A673 (cell line): Measurements from ENCODE around the gene GALNT10.

ENCODE experiments used
- EZH2 ChIP-seq: fragments of 200-600 bp; sonication (generic); IDR thresholded peaks from 2 replicates; pipeline ENCODE4 v1.6.1; 2017; ENCODE audit warnings: borderline replicate concordance, low read depth, mild to moderate bottlenecking, mixed read lengths, antibody characterized with exemption, low read length; ENCODE audit not compliant: poor library complexity, severe bottlenecking
- TF ChIP-seq, protein P1 (sequence below): fragments of 300-800, 200-600 bp; sonication (generic); conservative IDR thresholded peaks from 2 replicates; pipeline ENCODE4 v1.5.1; 2017; ENCODE audit warnings: low read depth, mild to moderate bottlenecking, antibody characterized with exemption, low read length, moderate library complexity, mixed read lengths

DNA sequence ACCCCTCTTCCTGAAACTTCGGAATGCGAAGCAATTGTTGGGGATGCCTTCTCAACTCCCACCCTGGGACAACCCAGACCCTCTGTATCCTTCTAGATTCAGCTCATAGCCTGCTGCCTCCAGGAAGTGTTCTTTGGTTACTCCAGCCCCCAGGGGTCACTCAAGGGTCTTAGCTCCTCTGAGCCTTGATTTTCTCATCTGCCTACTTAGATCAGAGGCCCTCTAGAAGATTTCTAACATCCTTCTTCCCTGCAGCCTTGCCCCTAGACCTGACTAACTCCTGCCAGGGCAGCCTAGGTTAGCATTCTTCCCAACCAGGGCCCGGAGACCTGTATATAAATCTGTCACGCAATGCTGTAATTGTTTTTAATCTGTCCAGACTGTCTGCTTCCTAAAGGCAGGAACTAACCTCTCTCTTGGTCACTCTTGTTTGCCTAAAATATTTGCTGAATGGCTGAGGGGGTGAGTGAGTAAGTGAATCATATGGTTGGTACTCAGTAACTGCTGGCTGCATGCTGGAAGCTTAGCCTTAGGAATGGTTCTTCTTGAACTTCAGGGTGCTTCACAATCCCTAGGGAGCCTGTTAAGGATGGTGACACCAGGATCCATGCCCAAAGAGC, 8.2 kb downstream of the GALNT10 start:
- TF ChIP-seq, protein P1, sequence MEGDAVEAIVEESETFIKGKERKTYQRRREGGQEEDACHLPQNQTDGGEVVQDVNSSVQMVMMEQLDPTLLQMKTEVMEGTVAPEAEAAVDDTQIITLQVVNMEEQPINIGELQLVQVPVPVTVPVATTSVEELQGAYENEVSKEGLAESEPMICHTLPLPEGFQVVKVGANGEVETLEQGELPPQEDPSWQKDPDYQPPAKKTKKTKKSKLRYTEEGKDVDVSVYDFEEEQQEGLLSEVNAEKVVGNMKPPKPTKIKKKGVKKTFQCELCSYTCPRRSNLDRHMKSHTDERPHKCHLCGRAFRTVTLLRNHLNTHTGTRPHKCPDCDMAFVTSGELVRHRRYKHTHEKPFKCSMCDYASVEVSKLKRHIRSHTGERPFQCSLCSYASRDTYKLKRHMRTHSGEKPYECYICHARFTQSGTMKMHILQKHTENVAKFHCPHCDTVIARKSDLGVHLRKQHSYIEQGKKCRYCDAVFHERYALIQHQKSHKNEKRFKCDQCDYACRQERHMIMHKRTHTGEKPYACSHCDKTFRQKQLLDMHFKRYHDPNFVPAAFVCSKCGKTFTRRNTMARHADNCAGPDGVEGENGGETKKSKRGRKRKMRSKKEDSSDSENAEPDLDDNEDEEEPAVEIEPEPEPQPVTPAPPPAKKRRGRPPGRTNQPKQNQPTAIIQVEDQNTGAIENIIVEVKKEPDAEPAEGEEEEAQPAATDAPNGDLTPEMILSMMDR = no peak
- no peak for TF ChIP-seq EZH2
